Eye (tissue), 1 donor: Measurements from ENCODE around the gene SLC25A4.
"Not testable (repeated sequence)": the region's sequence is repeated elsewhere in the genome, so short reads cannot be mapped to it uniquely, and the experiment has no call there.

Experiments
- DNase-seq: peaks from one replicate; pipeline ENCODE4 v3.0.0-alpha.2; 2015

SLC25A4 gene

DNA sequence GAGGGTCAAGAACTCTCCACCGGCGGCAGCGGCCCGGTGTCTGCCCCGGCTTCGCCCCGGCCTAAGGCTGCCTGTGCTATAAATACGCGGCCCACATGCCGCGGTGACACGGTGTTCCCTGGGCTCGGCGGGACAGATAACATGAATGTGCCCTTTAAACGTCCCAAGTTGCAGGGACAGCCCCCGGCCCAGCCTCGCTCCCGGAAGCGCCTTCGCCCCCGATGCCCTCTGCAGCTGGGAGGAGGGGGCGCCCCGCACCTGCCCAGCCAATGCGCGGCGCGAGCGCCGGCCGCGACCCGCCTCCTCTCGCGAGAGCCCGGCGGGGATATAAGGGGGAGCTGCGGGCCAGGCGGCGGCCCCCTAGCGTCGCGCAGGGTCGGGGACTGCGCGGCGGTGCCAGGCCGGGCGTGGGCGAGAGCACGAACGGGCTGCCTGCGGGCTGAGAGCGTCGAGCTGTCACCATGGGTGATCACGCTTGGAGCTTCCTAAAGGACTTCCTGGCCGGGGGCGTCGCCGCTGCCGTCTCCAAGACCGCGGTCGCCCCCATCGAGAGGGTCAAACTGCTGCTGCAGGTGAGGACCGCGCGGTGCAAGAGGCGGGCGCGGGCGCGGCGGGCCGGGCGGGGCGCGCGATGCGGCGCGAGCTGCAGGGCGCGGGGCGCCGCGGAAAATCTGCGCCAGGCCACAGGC, at the start of gene SLC25A4:
Gene SLC25A4, plus strand, starts transcription at position 355 of the 689 bp plus-strand sequence. Its CDS starts 107 bp downstream, at position 462.
- peak; percentile 95 for DNase-seq

DNA sequence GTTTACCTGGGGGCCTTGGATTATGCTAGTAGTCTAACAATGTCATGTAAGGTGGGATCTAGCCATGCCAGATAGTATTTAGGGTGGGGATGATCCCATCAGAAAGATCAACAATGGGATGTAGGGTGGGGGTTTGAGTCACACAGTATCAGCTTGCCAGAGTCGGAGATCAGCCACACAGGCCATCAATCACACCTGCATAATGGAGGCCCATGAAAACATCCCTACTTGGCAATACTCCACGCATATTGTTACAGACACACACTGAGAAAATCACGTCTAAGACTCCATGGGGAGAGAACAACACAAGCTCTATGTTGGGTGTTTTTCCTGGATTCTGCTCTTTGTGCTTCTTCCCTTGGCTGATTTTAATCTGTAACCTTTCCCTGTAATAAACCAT, 49.5 kb upstream of the SLC25A4 start:
- no peak for DNase-seq

DNA sequence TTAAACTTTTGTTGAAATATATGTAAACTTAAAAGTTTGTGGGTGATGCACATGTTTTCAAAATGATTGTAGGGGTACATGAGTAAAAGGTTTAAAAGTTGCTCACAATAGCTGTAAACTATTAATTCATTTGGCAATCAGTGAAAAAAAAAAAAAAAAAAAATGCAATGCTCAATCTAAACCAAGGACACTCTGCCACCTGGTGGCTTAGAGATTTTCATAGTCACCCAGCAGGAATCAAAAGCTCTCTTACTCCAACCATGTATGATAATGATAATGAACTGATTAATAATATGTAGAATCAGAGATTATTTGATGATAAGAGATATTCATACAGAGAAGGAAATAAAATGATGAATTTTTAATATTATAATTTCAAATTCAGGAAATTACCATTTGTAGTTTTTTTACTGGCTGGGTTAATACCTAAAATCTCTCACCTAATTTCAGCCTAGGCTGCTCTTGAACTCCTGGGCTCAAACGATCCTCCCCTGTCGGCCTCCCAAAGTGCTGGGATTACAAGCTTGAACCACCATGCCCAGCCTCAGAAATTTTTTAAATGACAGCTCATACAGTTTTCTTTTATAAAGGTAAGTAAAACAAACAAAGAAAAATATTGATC, 46.9 kb upstream of the SLC25A4 start:
- peak; percentile 79 for DNase-seq

DNA sequence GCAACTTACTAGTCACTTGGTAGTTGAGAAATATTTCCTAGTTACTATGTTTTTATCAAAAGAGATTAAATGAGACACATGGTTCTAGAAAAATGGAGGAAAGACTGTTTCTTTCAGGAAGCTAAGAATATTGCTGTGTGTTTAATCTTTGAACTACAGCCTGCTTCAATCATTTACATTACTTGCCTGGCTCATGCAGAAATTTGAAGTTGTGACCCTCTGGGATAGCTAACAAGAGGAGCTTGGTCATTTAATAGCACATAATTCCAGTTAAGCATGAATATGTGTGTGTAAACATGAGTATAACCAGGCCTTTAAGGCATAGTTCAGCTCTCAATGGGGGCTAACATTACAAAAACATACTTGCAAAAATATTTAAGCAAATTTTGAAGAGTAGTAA, 44.6 kb upstream of the SLC25A4 start:
- DNase-seq: no peak

DNA sequence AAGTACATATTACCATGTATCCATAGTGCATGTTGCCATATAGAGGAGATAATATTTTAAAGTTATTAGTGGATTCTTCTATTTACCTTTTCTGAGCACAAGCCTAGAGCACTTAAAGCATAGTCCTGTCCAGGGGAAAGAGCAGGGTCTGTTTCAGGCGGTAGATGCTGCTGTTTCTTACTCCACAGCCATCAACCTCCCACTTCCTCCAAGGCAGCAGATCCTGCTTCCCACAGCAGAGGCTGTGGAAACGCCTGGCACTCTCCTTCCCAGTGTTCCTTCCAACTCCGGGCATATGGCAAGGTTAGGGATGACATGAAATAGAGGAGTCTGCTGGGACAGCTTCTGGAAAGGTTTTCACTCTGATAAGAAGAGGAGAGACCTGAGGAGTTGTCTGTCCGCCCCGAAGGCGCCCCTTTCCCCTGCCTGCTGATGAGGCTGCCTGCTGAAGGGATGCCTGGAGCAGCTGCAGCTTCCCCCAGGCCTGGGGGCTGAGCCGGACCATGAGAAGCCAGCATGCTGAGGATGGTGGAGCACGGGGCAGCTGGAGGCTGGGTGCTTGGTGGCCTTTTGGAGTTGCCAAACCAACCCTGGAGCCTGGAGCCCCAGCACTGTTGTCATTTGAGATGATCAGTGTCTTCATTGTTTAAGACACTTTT, 43.9 kb upstream of the SLC25A4 start:
- no peak for DNase-seq

DNA sequence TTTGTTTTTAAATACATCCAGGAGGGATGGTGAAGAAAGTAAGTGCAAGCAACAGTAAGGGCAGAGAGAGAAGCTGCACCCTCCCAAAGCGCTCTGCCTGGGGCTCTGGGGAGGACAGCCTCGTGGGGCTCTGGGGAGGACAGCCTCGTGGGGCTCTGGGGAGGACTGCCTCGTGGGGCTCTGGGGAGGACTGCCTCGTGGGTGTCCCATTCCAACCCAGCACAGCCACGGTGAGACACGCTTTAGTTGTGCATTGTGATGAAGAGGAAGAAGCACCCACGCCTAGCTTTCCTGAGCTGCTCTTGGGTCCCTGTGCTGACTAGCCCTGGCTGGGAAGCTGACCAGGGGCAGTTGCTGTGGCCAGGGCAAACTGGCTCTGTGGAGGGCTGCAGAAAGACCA, 43.1 kb upstream of the SLC25A4 start:
- no peak for DNase-seq

DNA sequence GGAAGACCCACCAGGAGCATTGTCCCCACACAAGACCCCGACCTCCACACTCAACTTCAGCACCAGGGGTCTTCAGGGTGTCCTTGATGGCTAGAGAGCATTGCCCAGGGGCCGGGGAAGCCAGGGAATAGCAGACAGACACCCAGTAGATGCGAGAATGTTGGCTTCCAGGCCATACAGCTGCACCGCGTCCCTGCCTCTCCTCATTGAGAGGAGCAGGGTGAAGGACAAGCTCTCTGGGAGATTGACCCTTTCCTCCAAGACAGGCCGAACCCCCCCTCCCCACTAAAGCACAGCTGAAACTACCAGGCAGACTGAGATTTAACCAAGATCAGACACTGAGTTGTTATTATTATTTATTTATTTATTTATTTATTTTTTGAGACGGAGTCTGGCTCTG, 42.6 kb upstream of the SLC25A4 start:
- no peak for DNase-seq

DNA sequence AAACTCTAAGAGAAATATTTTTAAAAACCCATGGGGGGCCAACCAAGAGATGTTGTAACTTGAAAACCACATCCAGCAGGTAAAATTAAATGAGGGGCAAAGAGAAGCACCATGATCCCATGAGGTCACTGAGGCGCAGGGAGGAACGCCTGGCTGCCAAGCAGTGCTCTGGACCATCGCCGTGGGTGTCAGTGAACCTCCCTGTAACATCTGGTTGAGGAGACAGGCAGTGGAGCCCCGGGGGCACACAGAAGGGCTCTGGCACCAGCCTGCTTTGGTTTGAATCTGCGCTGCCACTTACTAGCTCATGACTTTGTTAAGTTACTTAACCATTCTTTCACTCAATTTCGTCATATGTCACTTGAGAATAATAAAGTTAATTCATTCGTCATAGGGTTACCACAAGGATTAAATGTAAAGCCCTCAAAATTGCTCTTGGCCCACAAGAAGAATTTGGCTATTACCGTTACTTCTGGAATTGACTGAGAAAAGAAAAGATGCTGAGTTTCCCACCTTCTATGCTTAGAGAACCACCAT, 41.6 kb upstream of the SLC25A4 start:
- no peak for DNase-seq

DNA sequence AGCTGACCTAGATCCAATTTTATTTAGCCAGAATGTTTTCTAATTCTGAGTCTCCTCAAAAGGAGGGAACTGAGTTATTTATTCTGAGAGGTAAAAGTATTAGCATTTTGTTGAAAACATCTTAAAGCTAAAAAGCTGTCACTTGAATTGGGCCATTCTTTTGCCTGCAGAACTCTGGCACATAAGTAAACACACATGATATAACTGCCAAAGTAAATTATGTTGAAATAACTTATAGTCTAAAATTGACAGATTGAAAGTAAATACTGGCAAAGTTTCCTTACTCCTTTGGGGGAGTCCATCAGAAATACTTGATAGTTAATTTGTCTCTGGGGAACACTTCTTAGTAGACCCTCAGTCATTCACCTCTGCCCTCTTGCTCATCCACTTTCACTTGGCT, 38.3 kb upstream of the SLC25A4 start:
- DNase-seq: no peak

DNA sequence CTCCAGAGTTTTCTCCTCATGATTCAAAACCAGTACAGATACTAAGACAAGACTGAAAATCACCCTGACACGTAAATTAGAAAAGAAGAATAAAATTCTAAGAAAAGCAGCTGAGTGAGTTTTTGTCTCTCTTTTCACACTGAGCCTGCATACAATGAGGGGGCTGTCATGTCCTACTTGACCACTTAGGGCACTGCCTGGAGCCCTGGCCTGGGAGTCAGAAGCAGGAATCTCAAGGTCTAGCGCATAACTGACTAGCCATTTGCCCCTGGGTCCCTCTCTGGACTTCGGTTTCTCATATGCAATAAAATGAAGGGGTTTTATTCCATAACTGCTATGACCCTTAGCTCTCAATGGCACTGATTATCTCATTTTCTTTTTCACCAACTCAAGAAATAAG, 36.7 kb upstream of the SLC25A4 start:
- no peak for DNase-seq

DNA sequence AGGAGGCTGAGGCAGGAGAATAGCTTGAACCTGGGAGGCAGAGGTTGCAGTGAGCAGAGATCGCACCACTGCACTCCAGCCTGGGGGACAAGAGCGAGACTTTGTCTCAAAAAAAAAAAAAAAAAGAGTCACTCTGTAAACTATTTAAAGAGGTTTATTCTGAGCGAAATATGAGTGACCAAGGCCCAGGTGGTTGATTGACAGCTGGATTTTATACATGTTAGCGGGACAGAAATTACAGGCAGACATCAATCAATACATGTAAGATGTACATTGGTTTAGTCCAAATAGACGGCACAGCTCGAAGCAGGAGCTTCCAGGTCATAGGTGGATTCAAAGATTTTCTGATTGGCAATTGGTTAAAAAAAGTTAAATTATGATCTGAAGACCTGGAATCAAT, 35.5 kb upstream of the SLC25A4 start:
- DNase-seq: not testable (repeated sequence)

DNA sequence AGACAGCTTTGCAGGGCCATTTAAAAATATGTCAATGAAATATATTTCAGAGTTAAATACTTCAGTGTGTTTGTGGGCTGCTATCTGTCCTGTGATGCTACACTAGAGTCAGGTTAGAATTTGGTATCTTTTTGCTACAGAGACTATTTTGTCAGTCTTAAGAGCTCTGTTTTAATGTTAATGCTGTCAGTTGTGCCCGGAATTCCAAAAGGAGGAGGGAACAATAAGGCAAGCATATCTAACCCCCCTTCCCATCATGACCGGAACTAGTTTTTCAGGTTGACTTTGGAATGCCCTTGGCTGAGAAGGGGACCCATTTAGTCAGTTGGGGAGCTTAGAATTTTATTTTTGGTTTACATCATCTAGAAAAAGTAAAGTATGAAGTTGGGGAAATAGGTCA, 34.9 kb upstream of the SLC25A4 start:
- no peak for DNase-seq

DNA sequence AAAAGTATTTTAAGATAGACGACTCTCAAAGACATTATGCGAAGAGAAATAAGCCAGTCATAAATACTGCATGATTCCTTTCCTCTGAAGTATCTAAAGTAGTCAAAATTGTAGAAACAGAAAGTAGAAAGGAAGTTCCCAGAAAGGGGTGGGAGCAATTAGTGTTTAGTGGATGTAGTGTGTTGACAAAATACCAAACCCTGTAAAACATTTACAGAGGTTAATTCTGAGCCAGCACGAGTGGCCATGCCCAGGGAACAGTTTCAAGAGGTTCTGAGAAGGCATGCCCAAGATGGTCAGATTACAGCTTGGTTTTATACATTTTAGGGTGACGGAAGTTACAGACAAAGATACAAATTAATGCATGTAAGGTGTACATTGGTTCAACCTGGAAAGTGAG, 34.4 kb upstream of the SLC25A4 start:
- no peak for DNase-seq

DNA sequence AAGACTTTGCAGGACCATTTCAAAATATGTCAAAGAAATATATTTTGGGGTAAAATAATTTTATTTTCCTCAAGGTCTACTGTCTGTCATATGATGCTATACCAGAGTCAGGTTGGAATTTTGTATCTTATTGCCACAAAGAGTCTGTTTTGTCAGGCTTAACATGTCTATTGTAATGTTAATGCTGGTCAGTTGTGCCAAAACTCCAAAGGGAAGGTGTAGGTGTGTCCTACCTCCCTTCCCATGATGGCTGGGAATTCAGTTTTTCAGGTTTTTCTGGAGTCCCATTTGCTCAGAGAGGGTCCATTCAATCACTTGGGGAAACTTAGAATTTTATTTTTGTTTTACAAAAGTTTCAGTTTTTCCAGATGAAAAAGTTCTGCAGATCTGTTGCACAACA, 33.3 kb upstream of the SLC25A4 start:
- DNase-seq: no peak

DNA sequence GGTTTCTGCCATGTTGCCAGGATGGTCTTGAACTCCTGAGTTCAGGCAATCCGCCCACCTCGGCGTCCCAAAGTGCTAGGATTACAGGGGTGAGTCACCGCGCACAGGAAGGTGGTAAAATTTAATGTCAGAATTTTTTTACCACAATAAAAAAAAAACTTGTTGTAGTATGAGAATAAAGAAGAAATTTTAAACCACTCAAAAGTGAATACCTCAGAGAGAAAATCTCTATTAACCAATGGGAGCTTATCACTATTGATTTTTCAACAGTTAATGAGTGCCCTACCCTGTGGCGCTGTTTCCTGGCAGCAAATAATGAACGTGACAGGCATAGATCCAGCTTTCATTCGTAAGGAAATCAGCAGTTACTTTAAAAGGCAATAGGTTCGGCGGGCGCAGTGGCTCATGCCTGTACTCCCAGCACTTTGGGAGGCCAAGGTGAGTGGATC, 32.7 kb upstream of the SLC25A4 start:
- no peak for DNase-seq

DNA sequence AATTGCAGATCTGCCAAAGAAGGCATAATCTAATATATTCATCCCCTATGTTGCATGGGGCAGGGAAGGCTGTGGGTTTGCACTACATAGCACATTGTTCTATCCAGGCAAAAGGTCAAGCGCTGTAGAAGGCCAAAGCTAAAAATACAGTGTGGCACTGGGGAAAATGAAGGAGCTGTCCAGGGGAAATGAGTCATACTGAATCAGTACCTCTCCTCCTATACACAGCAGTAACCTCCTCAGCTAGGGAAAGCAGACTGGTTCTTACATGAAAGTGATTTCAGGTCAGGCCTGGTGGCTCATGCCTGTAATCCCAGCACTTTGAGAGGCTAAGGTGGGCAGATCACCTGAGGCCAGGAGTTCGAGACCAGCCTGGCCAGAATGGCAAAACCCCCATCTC, 31.0 kb upstream of the SLC25A4 start:
- DNase-seq: no peak

DNA sequence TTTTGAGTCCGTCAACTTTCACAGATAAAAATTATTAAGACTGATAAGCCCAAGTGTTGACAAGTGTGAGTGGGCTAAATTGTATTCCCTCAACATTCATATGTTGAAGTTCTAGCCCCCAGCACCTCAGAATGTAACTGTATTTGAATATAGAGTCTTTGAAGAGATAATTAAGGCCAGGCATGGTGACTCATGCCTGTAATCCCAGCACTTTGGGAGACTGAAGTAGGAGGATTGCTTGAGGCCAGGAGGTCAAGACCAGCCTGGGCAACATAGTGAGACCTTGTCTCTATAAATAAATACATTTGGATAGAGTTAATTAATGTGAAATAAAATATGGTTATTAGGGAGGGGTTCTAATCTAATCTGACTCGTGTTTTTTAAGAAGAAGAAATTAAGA, 29.7 kb upstream of the SLC25A4 start:
- DNase-seq: no peak

DNA sequence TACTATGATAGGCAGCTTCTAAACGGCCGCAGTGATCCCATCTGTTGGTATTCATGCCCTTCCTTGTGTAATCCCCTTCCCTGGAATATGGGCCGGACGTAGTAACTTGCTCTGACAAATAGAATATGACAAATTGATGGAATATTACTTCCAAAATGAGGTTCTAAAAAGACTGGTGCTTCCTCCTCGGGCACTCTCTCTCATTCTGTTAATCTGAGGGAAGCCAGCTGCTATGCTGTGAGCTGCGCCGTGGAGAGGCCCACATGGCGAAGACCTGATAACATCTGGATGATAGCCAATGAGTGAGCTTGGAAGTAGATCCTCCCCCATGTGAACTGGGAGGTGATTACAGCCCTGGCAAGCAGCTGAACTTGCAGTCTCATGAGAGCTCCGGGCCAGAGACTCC, 27.2 kb upstream of the SLC25A4 start:
- DNase-seq: peak; percentile 79

DNA sequence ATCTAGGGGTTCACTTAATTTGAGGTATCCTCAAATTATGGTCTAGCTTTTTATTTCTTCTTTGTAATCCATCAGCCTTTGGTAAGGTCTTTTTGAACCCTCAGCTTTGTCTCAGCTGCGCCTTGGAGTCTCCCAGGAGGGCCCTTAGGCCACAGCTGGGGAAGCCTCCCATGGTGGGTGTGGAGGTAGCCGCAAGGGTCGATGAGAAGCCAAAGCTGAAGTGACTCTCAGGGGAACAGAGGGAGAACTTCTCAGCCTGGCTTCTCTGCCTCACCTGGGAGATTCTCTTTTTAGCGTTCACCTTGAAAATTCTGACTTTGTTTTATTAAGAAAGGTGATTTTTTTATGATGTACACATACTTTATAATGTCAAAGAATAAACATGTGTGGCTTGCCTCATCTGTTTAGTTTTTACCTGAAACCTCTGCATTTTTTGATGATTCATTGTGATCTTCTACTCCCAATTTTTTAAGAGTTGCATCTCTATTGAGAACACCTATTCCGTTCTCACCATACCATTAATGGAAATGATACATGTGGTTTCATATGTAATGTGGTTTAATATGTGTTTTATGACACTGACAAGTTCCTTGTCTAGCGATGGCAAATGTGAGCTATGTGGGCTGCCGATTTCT, 25.6 kb upstream of the SLC25A4 start:
- DNase-seq: no peak

DNA sequence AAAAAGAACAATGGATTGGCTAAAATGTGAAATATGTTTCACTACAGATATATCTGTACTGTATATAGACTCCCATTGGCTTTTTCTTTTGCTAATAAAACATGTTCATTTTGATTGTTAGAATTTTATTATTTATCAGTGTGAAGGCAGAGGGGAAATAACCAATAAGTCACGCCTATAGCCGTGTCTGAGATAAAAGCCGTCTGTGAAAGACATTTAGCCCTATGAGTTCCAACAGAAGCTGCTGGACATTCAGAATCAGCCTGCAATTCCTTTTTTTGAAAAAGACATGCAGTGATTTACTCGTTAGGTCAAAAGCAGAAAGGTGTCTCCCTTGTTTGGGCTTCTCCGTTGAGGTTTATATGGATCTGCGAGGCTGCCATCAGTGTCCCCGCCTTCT, 24.2 kb upstream of the SLC25A4 start:
- DNase-seq: no peak

DNA sequence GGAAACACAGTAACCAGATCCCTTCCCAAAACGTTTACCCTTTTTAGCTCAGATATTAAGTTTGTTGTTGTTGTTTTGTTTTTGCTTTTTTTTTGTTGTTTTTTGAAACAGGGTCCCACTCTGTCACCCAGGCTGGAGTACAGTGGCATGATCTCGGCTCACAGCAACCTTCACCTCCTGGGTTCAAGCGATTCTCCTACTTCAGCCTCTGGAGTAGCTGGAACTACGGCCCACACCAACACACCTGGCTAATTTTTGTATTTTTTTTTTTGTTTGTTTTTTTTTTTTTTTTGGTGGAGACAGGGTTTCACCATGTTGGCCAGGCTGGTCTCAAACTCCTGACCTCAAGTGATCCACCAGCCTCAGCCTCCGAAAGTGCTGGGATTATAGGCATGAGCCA, 23.6 kb upstream of the SLC25A4 start:
- DNase-seq: not testable (repeated sequence)

DNA sequence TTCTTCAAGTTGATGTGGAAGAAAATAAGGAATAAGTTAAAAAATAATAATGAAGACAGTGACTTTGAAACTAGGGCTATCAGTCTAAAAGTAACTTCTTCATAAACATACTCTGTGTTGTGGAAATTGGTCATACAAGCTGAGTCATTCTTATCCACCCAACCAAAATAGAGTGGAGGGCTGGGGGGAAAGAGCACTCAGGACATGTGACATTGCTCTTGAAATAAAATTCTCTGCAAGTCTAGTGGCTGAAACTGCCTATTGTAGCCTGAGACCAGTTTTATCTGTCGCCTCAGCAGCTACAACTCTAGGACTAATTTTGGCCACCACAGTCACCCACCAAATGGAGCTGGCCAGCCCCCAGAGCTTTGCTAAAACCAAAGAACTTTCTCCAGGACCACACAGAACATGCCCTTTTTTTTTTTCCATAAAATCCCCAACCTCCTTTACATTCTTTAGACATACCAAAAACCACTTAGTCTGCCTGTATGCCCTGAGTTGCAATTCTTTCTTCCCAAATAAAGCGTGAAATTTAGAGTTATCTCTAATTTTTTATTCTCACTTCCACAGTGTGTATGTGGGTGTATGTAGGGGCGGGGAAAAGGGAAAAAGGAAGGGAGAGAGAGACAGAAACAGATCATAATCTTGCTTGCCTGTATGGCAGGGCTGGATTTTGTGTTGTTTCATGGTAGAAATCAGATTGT, 23.0 kb upstream of the SLC25A4 start:
- no peak for DNase-seq

DNA sequence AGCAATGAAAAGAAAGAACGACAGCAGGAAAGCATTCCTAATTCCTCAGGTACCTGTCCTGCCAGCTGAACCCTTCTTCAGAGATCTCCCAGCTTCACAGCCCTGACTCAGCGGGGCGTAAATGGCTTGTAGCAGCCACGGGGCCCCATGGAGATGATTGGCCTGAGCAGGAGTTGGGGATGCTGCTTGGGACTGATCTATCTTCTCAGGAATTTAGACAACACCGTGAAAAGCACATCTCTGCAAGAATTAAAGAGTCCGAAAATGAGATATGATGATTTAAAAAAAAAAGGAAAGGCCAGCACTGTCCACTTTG, 22.5 kb upstream of the SLC25A4 start:
- no peak for DNase-seq
